WTC11 (cell line): ENCODE measurements around the gene WNT2. TPM values are rescaled to one million over a fixed set of nuclear protein-coding genes. Genes with fewer than 3 reads are reported as not detected.

ENCODE experiments used
- ATAC-seq: fragments of 200-7000 bp; cut with Tn5 transposase; 2 replicates; pipeline ENCODE4 v1.10.0; 2021; ENCODE audit warnings: mild to moderate bottlenecking, moderate library complexity
- CTCF ChIA-PET: fragments of 300-600 bp; sonication (Branson Sonifier 250); formaldehyde crosslinking; loops from one replicate; lab custom pipeline; 2021; ENCODE audit warnings: antibody characterized with exemption; lab: Charles Lee
- POLR2A ChIA-PET: fragments of 350-600 bp; sonication (Branson Sonifier 250); formaldehyde crosslinking; loops from one replicate; lab custom pipeline; 2021; ENCODE audit warnings: antibody characterized with exemption; lab: Charles Lee
- DNase-seq: peaks from one replicate; pipeline ENCODE4 v3.0.0; 2021; ENCODE audit warnings: low spot score
- H3K27ac Mint-ChIP-seq: 2 replicates; pipeline ENCODE4 v1.8.0; 2021; ENCODE audit warnings: mixed read lengths
- H3K27me3 Mint-ChIP-seq: 2 replicates; pipeline ENCODE4 v1.8.0; 2021; ENCODE audit warnings: low read depth, mild to moderate bottlenecking, moderate library complexity, mixed read lengths
- H3K36me3 Mint-ChIP-seq: 2 replicates; pipeline ENCODE4 v1.8.0; 2021; ENCODE audit warnings: mixed read lengths
- H3K4me1 Mint-ChIP-seq: 2 replicates; pipeline ENCODE4 v1.8.0; 2022; ENCODE audit warnings: mixed read lengths
- H3K4me3 Mint-ChIP-seq: 2 replicates; pipeline ENCODE4 v1.8.0; 2021; ENCODE audit warnings: mild to moderate bottlenecking, moderate library complexity, mixed read lengths
- H3K9me3 Mint-ChIP-seq: 2 replicates; pipeline ENCODE4 v1.8.0; 2021; ENCODE audit warnings: mixed read lengths
- ESRRA ChIP-seq: sonication (generic); formaldehyde crosslinking; IDR thresholded peaks from 2 replicates; pipeline ENCODE4 v1.8.1; 2022; ENCODE audit warnings: mild to moderate bottlenecking, missing genetic modification reagents, borderline replicate concordance
- FOXP4 ChIP-seq: sonication (generic); formaldehyde crosslinking; IDR thresholded peaks from 2 replicates; pipeline ENCODE4 v1.8.0; 2022; ENCODE audit warnings: mild to moderate bottlenecking, missing genetic modification reagents
- GABPB1 ChIP-seq: sonication (generic); formaldehyde crosslinking; IDR thresholded peaks from 2 replicates; pipeline ENCODE4 v1.8.1; 2023; ENCODE audit warnings: mild to moderate bottlenecking, missing genetic modification reagents
- MLX ChIP-seq: sonication (generic); formaldehyde crosslinking; IDR thresholded peaks from 2 replicates; pipeline ENCODE4 v1.8.1; 2023; ENCODE audit warnings: mild to moderate bottlenecking, missing genetic modification reagents, moderate library complexity
- NFYB ChIP-seq: sonication (generic); formaldehyde crosslinking; conservative IDR thresholded peaks from 2 replicates; pipeline ENCODE4 v1.8.0; 2022; ENCODE audit warnings: low read depth, missing genetic modification reagents
- RELA ChIP-seq: sonication (generic); formaldehyde crosslinking; IDR thresholded peaks from 2 replicates; pipeline ENCODE4 v1.8.1; 2022; ENCODE audit warnings: missing genetic modification reagents, mild to moderate bottlenecking, borderline replicate concordance
- SOX15 ChIP-seq: fragments of 250-450 bp; sonication (Bioruptor Pico); IDR thresholded peaks from 2 replicates; pipeline ENCODE4 v1.9.0; 2021; ENCODE audit warnings: mild to moderate bottlenecking
- ZNF425 ChIP-seq: fragments of 250-450 bp; sonication (Bioruptor Pico); conservative IDR thresholded peaks from 2 replicates; pipeline ENCODE4 v1.9.0; 2021; ENCODE audit warnings: mild to moderate bottlenecking
- total RNA-seq: library from RNA; stranded (reverse); gene quantifications from 3 replicates; pipeline ENCODE4 v1.2.3, GENCODE V29; 2021
- TF ChIP-seq, protein P1 (sequence below): sonication (generic); formaldehyde crosslinking; IDR thresholded peaks from 2 replicates; pipeline ENCODE4 v1.8.1; 2022; ENCODE audit warnings: low read depth, missing genetic modification reagents, borderline replicate concordance
- TF ChIP-seq, protein P2 (sequence below): fragments of 250-450 bp; sonication (Bioruptor Pico); IDR thresholded peaks from 2 replicates; pipeline ENCODE4 v1.9.0; 2021; ENCODE audit warnings: mild to moderate bottlenecking, borderline replicate concordance
- TF ChIP-seq, protein P3 (sequence below): sonication (generic); formaldehyde crosslinking; IDR thresholded peaks from 2 replicates; pipeline ENCODE4 v1.8.1; 2022; ENCODE audit warnings: low read depth, mild to moderate bottlenecking, moderate library complexity, missing genetic modification reagents, borderline replicate concordance

The WNT2 gene
- total RNA-seq, 1 experiment from 2014 or later: not detected

GRCh38 chr7:117347480-117347879 lies 24.6 kb upstream of the WNT2 start:
- Mint-ChIP-seq H3K27ac (no peak overlapping the region), H3K27me3 (no peaks in the 10 kb centered on the region), H3K4me3 (no peak overlapping the region), H3K9me3 (no peaks in the 10 kb centered on the region), H3K4me1 (no peaks in the 10 kb centered on the region), H3K36me3 (no peaks in the 10 kb centered on the region)
- DNase-seq (no peak), ATAC-seq (no peak; the same call in 1 of the 2 replicates)
- CTCF ChIA-PET: no interaction called here
- TF ChIP-seq SOX15 (no peak), ZNF425 (CRISPR knock-in tag) (no peak), NFYB (CRISPR knock-in tag) (no peak), FOXP4 (CRISPR knock-in tag) (no peak), MLX (CRISPR knock-in tag) (no peak), ESRRA (CRISPR knock-in tag) (no peak), GABPB1 (CRISPR knock-in tag) (no peak)
- TF ChIP-seq, protein P1, sequence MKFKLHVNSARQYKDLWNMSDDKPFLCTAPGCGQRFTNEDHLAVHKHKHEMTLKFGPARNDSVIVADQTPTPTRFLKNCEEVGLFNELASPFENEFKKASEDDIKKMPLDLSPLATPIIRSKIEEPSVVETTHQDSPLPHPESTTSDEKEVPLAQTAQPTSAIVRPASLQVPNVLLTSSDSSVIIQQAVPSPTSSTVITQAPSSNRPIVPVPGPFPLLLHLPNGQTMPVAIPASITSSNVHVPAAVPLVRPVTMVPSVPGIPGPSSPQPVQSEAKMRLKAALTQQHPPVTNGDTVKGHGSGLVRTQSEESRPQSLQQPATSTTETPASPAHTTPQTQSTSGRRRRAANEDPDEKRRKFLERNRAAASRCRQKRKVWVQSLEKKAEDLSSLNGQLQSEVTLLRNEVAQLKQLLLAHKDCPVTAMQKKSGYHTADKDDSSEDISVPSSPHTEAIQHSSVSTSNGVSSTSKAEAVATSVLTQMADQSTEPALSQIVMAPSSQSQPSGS (CRISPR knock-in tag): no peak
- TF ChIP-seq, protein P2, sequence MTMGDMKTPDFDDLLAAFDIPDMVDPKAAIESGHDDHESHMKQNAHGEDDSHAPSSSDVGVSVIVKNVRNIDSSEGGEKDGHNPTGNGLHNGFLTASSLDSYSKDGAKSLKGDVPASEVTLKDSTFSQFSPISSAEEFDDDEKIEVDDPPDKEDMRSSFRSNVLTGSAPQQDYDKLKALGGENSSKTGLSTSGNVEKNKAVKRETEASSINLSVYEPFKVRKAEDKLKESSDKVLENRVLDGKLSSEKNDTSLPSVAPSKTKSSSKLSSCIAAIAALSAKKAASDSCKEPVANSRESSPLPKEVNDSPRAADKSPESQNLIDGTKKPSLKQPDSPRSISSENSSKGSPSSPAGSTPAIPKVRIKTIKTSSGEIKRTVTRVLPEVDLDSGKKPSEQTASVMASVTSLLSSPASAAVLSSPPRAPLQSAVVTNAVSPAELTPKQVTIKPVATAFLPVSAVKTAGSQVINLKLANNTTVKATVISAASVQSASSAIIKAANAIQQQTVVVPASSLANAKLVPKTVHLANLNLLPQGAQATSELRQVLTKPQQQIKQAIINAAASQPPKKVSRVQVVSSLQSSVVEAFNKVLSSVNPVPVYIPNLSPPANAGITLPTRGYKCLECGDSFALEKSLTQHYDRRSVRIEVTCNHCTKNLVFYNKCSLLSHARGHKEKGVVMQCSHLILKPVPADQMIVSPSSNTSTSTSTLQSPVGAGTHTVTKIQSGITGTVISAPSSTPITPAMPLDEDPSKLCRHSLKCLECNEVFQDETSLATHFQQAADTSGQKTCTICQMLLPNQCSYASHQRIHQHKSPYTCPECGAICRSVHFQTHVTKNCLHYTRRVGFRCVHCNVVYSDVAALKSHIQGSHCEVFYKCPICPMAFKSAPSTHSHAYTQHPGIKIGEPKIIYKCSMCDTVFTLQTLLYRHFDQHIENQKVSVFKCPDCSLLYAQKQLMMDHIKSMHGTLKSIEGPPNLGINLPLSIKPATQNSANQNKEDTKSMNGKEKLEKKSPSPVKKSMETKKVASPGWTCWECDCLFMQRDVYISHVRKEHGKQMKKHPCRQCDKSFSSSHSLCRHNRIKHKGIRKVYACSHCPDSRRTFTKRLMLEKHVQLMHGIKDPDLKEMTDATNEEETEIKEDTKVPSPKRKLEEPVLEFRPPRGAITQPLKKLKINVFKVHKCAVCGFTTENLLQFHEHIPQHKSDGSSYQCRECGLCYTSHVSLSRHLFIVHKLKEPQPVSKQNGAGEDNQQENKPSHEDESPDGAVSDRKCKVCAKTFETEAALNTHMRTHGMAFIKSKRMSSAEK (CRISPR knock-in tag): no peak
- TF ChIP-seq, protein P3, sequence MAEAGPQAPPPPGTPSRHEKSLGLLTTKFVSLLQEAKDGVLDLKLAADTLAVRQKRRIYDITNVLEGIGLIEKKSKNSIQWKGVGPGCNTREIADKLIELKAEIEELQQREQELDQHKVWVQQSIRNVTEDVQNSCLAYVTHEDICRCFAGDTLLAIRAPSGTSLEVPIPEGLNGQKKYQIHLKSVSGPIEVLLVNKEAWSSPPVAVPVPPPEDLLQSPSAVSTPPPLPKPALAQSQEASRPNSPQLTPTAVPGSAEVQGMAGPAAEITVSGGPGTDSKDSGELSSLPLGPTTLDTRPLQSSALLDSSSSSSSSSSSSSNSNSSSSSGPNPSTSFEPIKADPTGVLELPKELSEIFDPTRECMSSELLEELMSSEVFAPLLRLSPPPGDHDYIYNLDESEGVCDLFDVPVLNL (CRISPR knock-in tag): no peak
- POLR2A ChIA-PET: no interaction called here

GRCh38 chr7:117346161-117346560 lies 23.3 kb upstream of the WNT2 start:
- Mint-ChIP-seq H3K9me3 (no peaks in the 10 kb centered on the region), H3K27me3 (no peaks in the 10 kb centered on the region), H3K4me1 (no peaks in the 10 kb centered on the region), H3K4me3 (no peak overlapping the region), H3K36me3 (no peaks in the 10 kb centered on the region), H3K27ac (no peak overlapping the region)
- no peak for ATAC-seq
- CTCF ChIA-PET: no interaction called here
- POLR2A ChIA-PET: no interaction called here
- TF ChIP-seq RELA (CRISPR knock-in tag): no peak
- DNase-seq: no peak
